H1 (cell line): ENCODE data around the gene TAF11L13. TPM values are rescaled to one million over a fixed set of nuclear protein-coding genes. Genes with fewer than 3 reads are reported as not detected.
"Not testable (repeated sequence)": the region's sequence is repeated elsewhere in the genome, so short reads cannot be mapped to it uniquely, and the experiment has no call there.

Experiments used
- CTCF ChIA-PET: fragments of 300-600 bp; sonication (Branson Sonifier 250); formaldehyde crosslinking; loops from one replicate; lab custom pipeline; 2021; ENCODE audit not compliant: partially characterized antibody; lab: Charles Lee
- POLR2A ChIA-PET: fragments of 300-600 bp; sonication (Branson Sonifier 250); formaldehyde crosslinking; loops from one replicate; lab custom pipeline; 2021; ENCODE audit warnings: inconsistent platforms; ENCODE audit not compliant: partially characterized antibody; lab: Charles Lee
- DNase-seq, 2 experiments: peaks; one replicate each; pipeline versions ENCODE4 v3.0.0 to v3.0.0-alpha.2; 2010 to 2022; ENCODE audit warnings: low spot score in 2 of 2, low read depth in 1 of 2, mixed read lengths in 1 of 2
- FAIRE-seq: peaks from 2 replicates; lab custom pipeline; 2011; peaks lifted over from hg19 to GRCh38; lab: Jason Lieb, UNC
- H2AFZ ChIP-seq: 2 replicates; pipeline ENCODE4 v1.8.1; 2012; ENCODE audit warnings: low read length, inconsistent platforms
- H2AK5ac ChIP-seq: 2 replicates; pipeline ENCODE4 v1.6.1; 2013; ENCODE audit warnings: low read depth, low read length
- H2BK120ac ChIP-seq: replicated peaks from 2 replicates; pipeline ENCODE3; 2013; ENCODE audit warnings: low read depth, low read length, inconsistent platforms
- H2BK12ac ChIP-seq: 2 replicates; pipeline ENCODE4 v1.6.1; 2013; ENCODE audit warnings: low read depth, low read length
- H2BK15ac ChIP-seq: 2 replicates; pipeline ENCODE4 v1.6.1; 2013; ENCODE audit warnings: low read length
- H2BK20ac ChIP-seq: 2 replicates; pipeline ENCODE4 v1.6.1; 2013; ENCODE audit warnings: low read length
- H2BK5ac ChIP-seq: 2 replicates; pipeline ENCODE4 v1.6.1; 2013; ENCODE audit warnings: low read depth, low read length
- H3K14ac ChIP-seq: 2 replicates; pipeline ENCODE4 v1.6.1; 2013; ENCODE audit warnings: inconsistent platforms; ENCODE audit not compliant: insufficient read length
- H3K18ac ChIP-seq: 2 replicates; pipeline ENCODE4 v1.6.1; 2013; ENCODE audit warnings: low read length; ENCODE audit errors: extremely low read depth
- H3K23ac ChIP-seq: 2 replicates; pipeline ENCODE4 v1.6.1; 2013; ENCODE audit warnings: inconsistent platforms; ENCODE audit not compliant: insufficient read length
- H3K23me2 ChIP-seq: 2 replicates; pipeline ENCODE4 v1.6.1; 2013; ENCODE audit warnings: low read depth, low read length
- H3K27ac ChIP-seq: 2 replicates; pipeline ENCODE4 v1.6.1; 2011; ENCODE audit warnings: low read depth, low read length, inconsistent platforms
- H3K27me3 ChIP-seq, 4 experiments: replicated peaks in 1 of 4; 1 replicate in 1 of 4; 2 replicates in 3 of 4; pipeline versions ENCODE4 v1.6.1 to v1.8.1; 2011 to 2013; ENCODE audit warnings: low read length in 3 of 4, mild to moderate bottlenecking in 3 of 4, inconsistent platforms in 2 of 4, mixed read lengths in 2 of 4, moderate library complexity in 1 of 4; ENCODE audit not compliant: control insufficient read depth in 3 of 4, insufficient read depth in 3 of 4; ENCODE audit errors: extremely low read depth in 1 of 4
- H3K36me3 ChIP-seq, 4 experiments: 2 replicates each; pipeline versions ENCODE4 v1.6.1 to v1.8.1; 2011 to 2013; ENCODE audit warnings: mild to moderate bottlenecking in 4 of 4, low read length in 3 of 4, moderate library complexity in 2 of 4, control low read depth in 1 of 4, inconsistent platforms in 1 of 4; ENCODE audit not compliant: insufficient read depth in 4 of 4, control insufficient read depth in 2 of 4
- H3K4ac ChIP-seq: replicated peaks from 2 replicates; pipeline ENCODE3; 2013; ENCODE audit warnings: low read length, low read depth, mixed read lengths, inconsistent platforms; ENCODE audit not compliant: insufficient read length
- H3K4me1 ChIP-seq, 4 experiments: replicated peaks in 1 of 4; 1 replicate in 1 of 4; 2 replicates in 3 of 4; pipeline versions ENCODE4 v1.6.1 to v1.8.1; 2011 to 2013; ENCODE audit warnings: low read length in 3 of 4, inconsistent platforms in 2 of 4, mixed read lengths in 1 of 4; ENCODE audit not compliant: insufficient read depth in 4 of 4, control insufficient read depth in 3 of 4
- H3K4me2 ChIP-seq, 2 experiments: 2 replicates each; pipeline versions ENCODE4 v1.6.1 to v1.8.1; 2011 to 2013; ENCODE audit warnings: low read depth in 2 of 2, low read length in 2 of 2, control low read depth in 1 of 2, inconsistent platforms in 1 of 2, mild to moderate bottlenecking in 1 of 2; ENCODE audit not compliant: insufficient read depth in 1 of 2
- H3K4me3 ChIP-seq, 4 experiments: fragments of 200-600, 300-600 bp in 1 of 4; sonication (generic), shearing (Covaris generic), sonication (Bioruptor Twin) in 1 of 4; 2 replicates each; pipeline versions ENCODE4 v1.5.1 to v1.8.1; 2011 to 2016; ENCODE audit warnings: low read length in 4 of 4, low read depth in 3 of 4, control low read depth in 2 of 4, inconsistent platforms in 2 of 4, mild to moderate bottlenecking in 2 of 4, mixed read lengths in 1 of 4, moderate library complexity in 1 of 4; ENCODE audit not compliant: insufficient read depth in 2 of 4; ENCODE audit errors: extremely low read depth in 1 of 4
- H3K56ac ChIP-seq: replicated peaks from 2 replicates; pipeline ENCODE3; 2013; ENCODE audit warnings: low read depth, mild to moderate bottlenecking, mixed read lengths, low read length, inconsistent platforms; ENCODE audit not compliant: insufficient read length
- H3K79me1 ChIP-seq: 2 replicates; pipeline ENCODE4 v1.6.1; 2013; ENCODE audit warnings: low read depth, low read length, control low read depth
- H3K79me2 ChIP-seq, 2 experiments: 2 replicates each; pipeline versions ENCODE4 v1.6.1 to v1.8.1; 2012 to 2013; ENCODE audit warnings: low read length in 2 of 2, mild to moderate bottlenecking in 2 of 2, inconsistent platforms in 1 of 2; ENCODE audit not compliant: insufficient read depth in 2 of 2, control insufficient read depth in 1 of 2
- H3K9ac ChIP-seq, 4 experiments: replicated peaks in 1 of 4; 1 replicate in 1 of 4; 2 replicates in 3 of 4; pipeline versions ENCODE4 v1.6.1 to v1.8.1; 2011 to 2013; ENCODE audit warnings: low read depth in 3 of 4, low read length in 3 of 4, control low read depth in 2 of 4, mild to moderate bottlenecking in 2 of 4, moderate library complexity in 2 of 4, inconsistent platforms in 1 of 4; ENCODE audit errors: extremely low read depth in 1 of 4
- H3K9me3 ChIP-seq, 2 experiments: 2 replicates each; pipeline versions ENCODE4 v1.6.1 to v1.8.1; 2012 to 2013; ENCODE audit warnings: mild to moderate bottlenecking in 2 of 2, moderate library complexity in 2 of 2, control low read depth in 1 of 2, inconsistent platforms in 1 of 2, low read depth in 1 of 2, low read length in 1 of 2, mixed read lengths in 1 of 2; ENCODE audit not compliant: insufficient read depth in 2 of 2
- H4K20me1 ChIP-seq, 2 experiments: replicated peaks in 1 of 2; 2 replicates each; pipeline versions ENCODE3 to v1.8.1; 2011 to 2013; ENCODE audit warnings: inconsistent platforms in 2 of 2, low read length in 2 of 2, mild to moderate bottlenecking in 1 of 2; ENCODE audit not compliant: insufficient read depth in 2 of 2, control insufficient read depth in 1 of 2
- H4K5ac ChIP-seq: 2 replicates; pipeline ENCODE4 v1.6.1; 2013; ENCODE audit warnings: low read length, low read depth, mixed read lengths, inconsistent platforms; ENCODE audit not compliant: insufficient read length
- H4K8ac ChIP-seq: 2 replicates; pipeline ENCODE4 v1.8.0; 2013; ENCODE audit warnings: mild to moderate bottlenecking, moderate library complexity, low read length, inconsistent platforms; ENCODE audit not compliant: insufficient read depth; ENCODE audit errors: extremely low read depth
- H4K91ac ChIP-seq: replicated peaks from 2 replicates; pipeline ENCODE3; 2013; ENCODE audit warnings: low read length, mixed read lengths, inconsistent platforms; ENCODE audit not compliant: insufficient read length
- WGBS, 2 experiments: shearing (Covaris generic) in 1 of 2; methylation state at CpG; one replicate each; pipeline versions ENCODE4 v1.1.6 to v1.1.7; 2013 to 2015; ENCODE audit warnings: low lambda C conversion rate in 2 of 2, mixed read lengths in 2 of 2, inconsistent platforms in 1 of 2, low coverage in 1 of 2, missing lambda C conversion rate in 1 of 2; ENCODE audit not compliant: insufficient replicate concordance in 2 of 2, insufficient coverage in 1 of 2, insufficient read length in 1 of 2; ENCODE audit errors: extremely low coverage in 1 of 2, missing lambda C conversion rate in 1 of 2; 5-methylcytosine and 5-hydroxymethylcytosine counted together
- polyA plus RNA-seq, 7 experiments: library from polyadenylated mRNA; depleted of rRNA in 3 of 7; stranded (reverse) in 5 of 7; unstranded in 2 of 7; fragments of >200 nt in 5 of 7; fragments of 200-250 nt in 2 of 7; gene quantifications; 1 replicate in 5 of 7; 2 replicates in 1 of 7; 4 replicates in 1 of 7; pipeline versions ENCODE4 v1.2.1 to v1.2.3, GENCODE V29; 2011 to 2013; ENCODE audit warnings: missing spikeins in 2 of 7, mixed read lengths in 2 of 7
- total RNA-seq: library from RNA; stranded (reverse); fragmentation: NEBNext Ultra II Directional; extraction: Animal tissue kit (Norgen Biotek cat#: 25700); gene quantifications from 2 replicates; pipeline ENCODE4 v1.2.1, GENCODE V29; 2021

Gene TAF11L13
- total and polyA plus RNA-seq, 2 of the 8 experiments (the other 6 are each of a cell fraction or from before 2014, with no cell fraction given) = not detected

DNA sequence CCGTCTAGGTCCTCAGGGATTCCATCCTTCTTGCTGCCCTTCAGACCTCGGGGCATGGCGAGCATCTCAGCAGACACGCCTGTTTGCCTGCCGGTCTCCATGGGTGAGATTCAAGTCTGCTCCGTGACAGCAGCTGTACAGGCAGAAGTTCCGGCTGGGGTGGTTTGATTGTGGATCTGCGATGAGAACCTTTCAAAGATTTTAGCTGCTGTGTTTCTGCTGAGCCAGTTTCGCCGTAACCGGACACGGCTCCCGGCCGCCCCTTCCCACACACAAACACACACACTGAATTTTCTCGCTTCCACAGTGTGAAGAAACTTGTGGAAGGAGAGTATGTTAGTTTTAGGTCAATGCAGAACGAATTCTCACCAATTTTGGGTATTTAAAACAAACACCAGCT, 41.0 kb upstream of the TAF11L13 start, which contains the start of gene TAF11L8:
TAF11L8 (minus strand) TSS at position 101 of the 400 bp plus-strand sequence.
- H4K20me1 ChIP-seq, H2BK5ac ChIP-seq, H3K14ac ChIP-seq, H3K9ac ChIP-seq, POLR2A ChIA-PET, H3K4me2 ChIP-seq, H3K27ac ChIP-seq, CTCF ChIA-PET, H3K79me1 ChIP-seq, H3K36me3 ChIP-seq, H3K18ac ChIP-seq, H2BK15ac ChIP-seq, H2BK120ac ChIP-seq, H4K8ac ChIP-seq, H3K4me3 ChIP-seq, H2BK20ac ChIP-seq, H3K27me3 ChIP-seq, H3K9me3 ChIP-seq, H2AK5ac ChIP-seq, H3K23me2 ChIP-seq, H3K23ac ChIP-seq, H3K56ac ChIP-seq, H4K5ac ChIP-seq, H3K79me2 ChIP-seq, H2BK12ac ChIP-seq, FAIRE-seq, H4K91ac ChIP-seq, DNase-seq, H3K4me1 ChIP-seq, H2AFZ ChIP-seq, H3K4ac ChIP-seq: not testable (repeated sequence)
- WGBS, 2 experiments = no CpG with 5 or more reads among the region's 16 CpGs

GRCh38 chr5:17594255-17594654, 37.6 kb upstream of the TAF11L13 start, which contains the start of gene TAF11L9:
Gene TAF11L9 (minus strand): TSS chr5:17594394.
- H3K9me3 ChIP-seq, CTCF ChIA-PET, H4K91ac ChIP-seq, H4K20me1 ChIP-seq, H3K79me1 ChIP-seq, H3K79me2 ChIP-seq, H2BK20ac ChIP-seq, H3K23ac ChIP-seq, H2AFZ ChIP-seq, H2BK120ac ChIP-seq, DNase-seq, H3K27me3 ChIP-seq, H3K18ac ChIP-seq, H4K5ac ChIP-seq, H3K14ac ChIP-seq, H2BK5ac ChIP-seq, POLR2A ChIA-PET, H2BK15ac ChIP-seq, H3K4me3 ChIP-seq, H3K4me1 ChIP-seq, H4K8ac ChIP-seq, H3K36me3 ChIP-seq, H3K23me2 ChIP-seq, H3K4ac ChIP-seq, H2AK5ac ChIP-seq, H3K56ac ChIP-seq, FAIRE-seq, H3K27ac ChIP-seq, H2BK12ac ChIP-seq, H3K9ac ChIP-seq, H3K4me2 ChIP-seq: not testable (repeated sequence)
- 88% methylated on average over 4 of the region's 15 CpGs; no CpG with 5 or more reads in 1 of the 2 experiments for WGBS, 2 experiments
